ENCODE measurements around the gene SNCAIP.
"Not testable (repeated sequence)": the region's sequence is repeated elsewhere in the genome, so short reads cannot be mapped to it uniquely, and the experiment has no call there.

Gene SNCAIP

DNA sequence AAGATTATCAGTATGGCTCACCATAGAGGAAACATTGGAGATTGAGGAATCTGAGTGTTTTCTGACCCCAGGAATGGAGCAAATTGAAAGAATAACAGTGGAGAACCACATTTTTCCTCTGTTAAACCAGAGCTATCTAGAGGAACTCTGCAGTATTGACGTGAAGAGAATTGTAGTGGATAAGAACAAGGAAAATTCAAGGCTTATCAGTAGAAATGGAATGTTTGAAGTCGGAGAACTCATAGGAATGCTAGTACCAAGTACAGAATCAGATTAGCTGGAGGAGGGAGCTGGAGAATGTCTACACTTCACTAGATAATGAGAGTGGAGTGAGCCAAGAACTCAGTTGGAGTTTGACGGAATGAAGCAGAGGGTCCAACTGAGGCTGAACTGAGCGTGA is 50.3 kb downstream of the SNCAIP start:
- DNase-seq = no peak

DNA sequence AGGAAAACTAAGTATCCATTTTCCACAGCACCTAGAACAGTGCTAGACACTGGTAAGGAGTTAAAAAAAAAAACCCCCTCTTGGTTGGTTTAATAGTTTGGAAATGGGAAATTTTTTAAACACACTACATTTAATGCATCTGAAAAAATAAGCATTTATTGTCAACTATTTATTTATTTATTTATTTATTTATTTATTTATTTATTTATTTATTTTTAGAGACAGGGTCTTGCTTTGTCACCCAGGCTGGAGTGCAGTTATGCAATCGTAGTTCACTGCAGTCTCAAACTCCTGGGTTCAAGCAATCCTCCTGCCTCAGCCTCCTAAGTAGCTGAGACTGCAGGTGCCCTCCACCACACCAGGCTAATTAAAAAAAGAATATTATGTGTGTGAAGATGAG is 51.6 kb downstream of the SNCAIP start:
- no peak for DNase-seq

- DNase-seq = no peak
Observed at GRCh38 chr5:122366501-122366900, 54.5 kb downstream of the SNCAIP start.

DNA sequence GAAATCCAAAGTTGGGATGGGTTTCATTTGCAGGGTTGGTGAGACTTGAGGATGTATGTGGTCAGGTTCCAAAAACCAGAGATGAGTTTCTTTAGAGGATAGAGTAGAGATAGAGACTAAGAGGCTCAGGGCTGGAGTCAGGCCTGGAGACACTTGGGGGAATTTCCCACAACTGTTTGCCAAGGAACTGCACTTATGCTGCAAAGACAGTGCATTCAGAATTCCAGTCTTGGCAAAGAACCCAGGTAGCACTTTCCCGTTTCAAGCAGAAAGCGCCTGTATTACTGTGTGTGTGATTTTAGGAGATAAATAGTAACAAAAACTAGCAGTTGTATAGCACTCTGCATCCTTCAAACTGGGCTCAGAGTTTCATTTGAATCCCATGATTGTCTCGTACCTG is 55.4 kb downstream of the SNCAIP start:
- no peak for DNase-seq

DNA sequence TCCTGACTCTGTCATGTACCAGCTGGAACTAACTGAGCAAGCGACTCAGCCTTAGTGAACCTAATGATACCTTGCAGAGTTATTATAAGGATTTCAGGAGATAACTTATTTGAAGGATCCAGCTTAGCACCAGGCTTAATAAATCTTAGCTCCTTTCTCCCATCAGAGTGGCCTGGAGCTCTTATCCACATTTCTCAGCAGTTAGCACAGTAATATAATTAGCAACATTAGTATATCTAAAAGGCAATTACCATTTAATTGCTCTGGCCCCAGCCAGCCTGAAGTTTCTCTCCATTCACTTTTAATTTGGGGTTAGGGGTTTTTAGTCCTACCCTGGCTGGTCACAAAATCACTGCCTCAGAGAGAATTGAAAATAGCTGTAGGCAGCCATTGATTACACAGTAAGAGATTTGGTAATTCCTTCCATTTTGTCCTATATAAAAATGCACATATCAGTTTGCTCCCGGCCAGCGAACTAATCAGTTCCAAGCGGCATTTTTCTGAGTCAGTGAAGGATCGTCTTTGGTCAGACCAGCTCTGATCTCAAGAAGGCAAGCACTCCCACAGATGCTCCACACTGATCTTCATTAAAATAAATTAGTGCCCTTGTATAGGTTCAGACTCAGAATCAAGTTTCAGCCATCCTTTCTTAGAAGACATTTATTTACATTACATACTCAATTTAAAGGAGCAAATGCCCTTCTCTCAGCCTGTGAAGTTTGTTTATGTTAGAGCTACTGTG is 56.6 kb downstream of the SNCAIP start:
- DNase-seq = no peak

- no peak for DNase-seq
Observed at GRCh38 chr5:122369253-122369815, 57.3 kb downstream of the SNCAIP start.

DNA sequence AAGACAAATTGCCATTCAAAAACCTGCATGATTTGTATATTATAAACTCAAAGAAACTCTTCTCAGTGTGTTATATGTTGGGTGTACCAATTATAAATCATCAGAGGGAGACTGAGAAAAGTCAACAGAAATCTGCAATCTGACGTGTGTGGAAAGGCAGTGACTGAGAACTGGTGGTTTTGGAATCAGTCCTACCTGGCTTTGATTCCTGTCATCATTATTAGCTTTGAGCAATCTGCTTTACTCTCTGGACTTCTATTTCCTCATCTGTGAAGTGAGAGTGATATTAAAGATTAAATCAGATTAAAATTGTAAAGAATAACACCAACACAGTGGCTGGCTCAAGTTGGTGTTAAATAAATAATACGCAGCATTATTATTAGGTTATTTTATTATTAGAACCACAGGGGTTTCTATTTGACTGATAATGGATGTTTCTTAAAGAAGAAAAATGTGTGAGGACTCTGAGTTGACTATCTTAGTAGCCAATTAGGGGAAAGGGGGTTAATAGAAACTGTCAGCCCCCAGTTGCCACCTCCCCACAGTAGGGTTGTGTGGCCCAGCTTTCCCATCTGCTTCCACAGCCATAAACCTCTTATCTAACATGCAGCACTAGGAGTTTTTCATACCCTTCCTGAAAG is 59.6 kb downstream of the SNCAIP start:
- no peak for DNase-seq

- DNase-seq = no peak
Observed at GRCh38 chr5:122374110-122374509, 62.1 kb downstream of the SNCAIP start.

GRCh38 chr5:122375801-122376200 is 63.8 kb downstream of the SNCAIP start:
- DNase-seq = no peak

- no peak for DNase-seq
Observed at GRCh38 chr5:122376250-122376649, 64.2 kb downstream of the SNCAIP start.

GRCh38 chr5:122377026-122377425 is 65.0 kb downstream of the SNCAIP start:
- no peak for DNase-seq

GRCh38 chr5:122382938-122383337 is 70.9 kb downstream of the SNCAIP start:
- not testable (repeated sequence) for DNase-seq

GRCh38 chr5:122384739-122385235 is 72.8 kb downstream of the SNCAIP start:
- DNase-seq = no peak

DNA sequence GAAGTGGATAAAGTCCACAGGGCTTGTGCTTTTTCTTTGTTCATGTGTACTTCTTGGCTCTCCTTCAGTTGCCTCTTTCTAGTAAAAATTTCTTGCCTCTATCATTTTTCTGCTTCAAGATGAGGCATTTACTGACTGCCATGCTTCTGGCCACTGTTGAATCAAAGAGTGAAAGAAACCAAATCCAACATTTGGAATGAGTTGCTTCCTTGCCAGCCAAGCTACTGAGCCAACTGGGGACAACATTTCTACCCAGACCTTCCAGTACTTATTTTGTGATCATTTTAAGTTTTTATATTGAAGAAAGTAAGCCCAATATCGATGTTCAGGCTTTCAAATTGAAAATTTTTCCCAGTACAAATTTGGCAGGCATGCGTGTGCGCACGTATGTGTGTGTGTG is 73.2 kb downstream of the SNCAIP start:
- DNase-seq = no peak

DNA sequence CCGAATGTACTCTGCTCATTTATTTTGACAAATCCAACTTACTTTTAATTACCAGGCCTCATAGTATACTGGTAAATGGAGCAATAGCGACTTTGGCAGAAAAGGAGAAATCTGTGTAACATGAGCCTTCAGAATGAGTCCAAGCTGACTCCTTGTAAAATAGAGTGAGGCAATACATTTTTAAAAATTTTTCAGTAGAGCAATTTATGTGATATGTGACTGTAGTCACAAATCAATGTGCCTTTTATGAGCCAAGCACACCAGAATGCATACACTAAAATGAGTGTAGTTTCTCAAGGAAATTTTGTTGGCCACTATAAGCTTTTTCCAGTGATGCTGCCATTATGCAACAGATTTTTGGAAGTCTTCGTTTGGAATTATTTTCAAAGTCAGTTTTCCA is 73.8 kb downstream of the SNCAIP start:
- DNase-seq = no peak

DNA sequence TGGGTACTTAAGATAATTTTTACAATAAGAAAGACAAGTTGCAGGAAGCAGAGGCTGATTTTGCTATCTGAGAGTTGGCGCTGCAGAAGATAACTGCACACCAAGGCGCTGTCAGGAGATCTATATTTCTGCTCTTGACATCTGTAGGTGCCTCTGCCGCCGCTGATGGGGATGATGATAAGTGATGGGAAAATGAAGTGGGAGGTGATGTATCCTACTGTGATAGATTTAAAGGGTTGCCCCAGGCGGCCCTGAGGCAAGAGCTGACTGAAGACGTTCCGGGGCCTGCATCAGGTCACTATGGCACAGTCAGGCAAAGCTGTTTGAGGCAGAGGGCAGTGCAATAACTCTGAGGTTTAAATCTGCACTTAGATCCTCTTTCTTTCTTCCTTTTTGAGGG is 78.1 kb downstream of the SNCAIP start:
- DNase-seq = no peak

- no peak for DNase-seq
Observed at GRCh38 chr5:122390694-122391093, 78.7 kb downstream of the SNCAIP start.

DNA sequence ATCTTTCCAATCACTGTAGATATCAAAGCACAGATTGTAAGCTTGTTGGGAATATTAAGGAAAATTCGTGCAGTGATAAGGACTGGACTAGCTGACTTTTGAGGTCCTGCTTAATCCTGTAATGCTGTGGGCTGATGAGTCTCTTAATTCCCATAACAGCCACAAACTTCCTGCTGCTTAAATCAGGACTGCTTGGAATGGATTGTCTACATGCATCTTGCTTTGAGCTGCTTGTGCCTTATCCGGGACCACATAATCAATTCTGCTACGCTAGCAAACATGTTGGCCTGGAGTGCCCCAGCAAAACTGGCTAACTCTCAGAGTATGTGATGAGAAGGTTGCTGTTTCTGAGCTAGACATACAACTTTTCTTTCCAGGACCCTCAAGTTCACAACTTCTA is 79.6 kb downstream of the SNCAIP start:
- no peak for DNase-seq

DNA sequence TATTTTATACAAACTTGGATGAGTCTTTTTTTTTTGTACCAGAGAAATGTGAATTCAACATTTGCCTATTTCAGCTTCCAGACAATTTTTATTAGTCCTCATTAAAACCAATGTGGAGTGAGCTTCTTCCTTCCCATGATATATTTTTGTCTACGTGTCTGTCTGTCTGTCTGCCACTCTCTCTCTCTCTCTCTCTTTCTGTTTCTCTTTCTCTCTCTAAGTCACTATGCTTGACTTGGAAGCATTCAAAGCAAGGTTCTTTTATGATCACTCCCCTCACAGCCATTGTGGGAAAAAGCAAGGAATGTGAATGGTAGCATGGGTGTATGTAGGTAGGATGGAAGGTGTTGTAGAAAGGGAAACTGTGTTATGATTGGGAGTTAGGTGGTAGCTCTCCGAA is 80.2 kb downstream of the SNCAIP start:
- DNase-seq = no peak

GRCh38 chr5:122392824-122393223 is 80.8 kb downstream of the SNCAIP start:
- DNase-seq = no peak

- DNase-seq = no peak
Observed at GRCh38 chr5:122394284-122394930, 82.4 kb downstream of the SNCAIP start.

- DNase-seq = no peak
Observed at GRCh38 chr5:122398016-122398415, 86.0 kb downstream of the SNCAIP start.

DNA sequence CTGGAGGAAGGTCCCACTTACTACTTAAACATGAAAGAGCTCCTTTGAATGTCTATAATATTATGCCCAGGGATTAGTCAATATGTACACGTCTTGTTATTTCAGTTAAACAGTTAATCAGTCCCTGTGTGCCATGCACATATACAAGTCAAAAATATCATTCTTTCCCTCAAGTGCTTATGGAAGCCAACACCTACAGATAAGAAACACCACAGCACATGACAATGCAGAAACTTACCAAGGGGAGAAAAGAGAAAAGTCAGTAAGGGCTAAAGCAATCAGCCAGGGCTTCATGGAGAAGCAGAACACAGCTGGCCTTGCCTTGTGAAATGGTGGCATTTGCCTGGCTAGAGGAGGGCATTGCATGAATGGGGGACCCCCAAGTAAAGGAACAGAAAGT is 88.3 kb downstream of the SNCAIP start:
- no peak for DNase-seq

DNA sequence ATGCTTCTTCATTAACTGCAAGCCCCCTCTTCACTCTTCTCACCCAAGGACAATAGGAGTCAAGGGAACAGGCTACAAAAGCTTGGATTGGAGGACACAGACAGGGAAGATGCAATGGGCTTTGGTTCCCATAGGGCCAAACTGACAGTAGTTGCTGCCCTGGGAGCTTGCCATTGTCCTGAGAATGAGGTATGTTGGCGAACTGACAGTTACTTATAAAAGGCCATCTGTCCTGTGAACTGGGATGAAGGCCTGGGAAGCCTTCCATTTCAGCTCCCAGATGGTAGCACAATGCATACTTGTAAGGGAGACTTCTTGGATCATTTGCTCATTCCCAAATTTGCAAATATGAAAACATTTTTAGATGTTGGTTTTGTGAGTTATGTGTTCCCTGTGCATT is 88.9 kb downstream of the SNCAIP start:
- DNase-seq = no peak

Data from activated naive CD4-positive, alpha-beta T cell (primary cell).